Astrocyte (in vitro differentiated cells and primary cell): ENCODE data around the gene GRIN2A. TPM values are rescaled to one million over a fixed set of nuclear protein-coding genes. Genes with fewer than 3 reads are reported as not detected.

Experiments
- DNase-seq: peaks from one replicate; pipeline ENCODE4 v3.0.0-alpha.2; 2010; ENCODE audit warnings: low read depth
- FAIRE-seq: peaks from 2 replicates; lab custom pipeline; 2011; peaks lifted over from hg19 to GRCh38; lab: Jason Lieb, UNC
- H2AFZ ChIP-seq: 2 replicates; pipeline ENCODE4 v1.6.0; 2012; ENCODE audit warnings: low read depth, low read length, inconsistent platforms
- H3K27ac ChIP-seq: 2 replicates; pipeline ENCODE4 v1.5.1; 2011; ENCODE audit warnings: low read depth, low read length, inconsistent platforms
- H3K27me3 ChIP-seq: 2 replicates; pipeline ENCODE4 v1.6.0; 2011; ENCODE audit warnings: low read length, inconsistent platforms; ENCODE audit not compliant: insufficient read depth
- H3K36me3 ChIP-seq: 2 replicates; pipeline ENCODE4 v1.5.1; 2011; ENCODE audit warnings: low read length, inconsistent platforms; ENCODE audit not compliant: insufficient read depth
- H3K4me1 ChIP-seq: 2 replicates; pipeline ENCODE4 v1.5.1; 2011; ENCODE audit warnings: low read length, inconsistent platforms; ENCODE audit not compliant: insufficient read depth
- H3K4me2 ChIP-seq: 2 replicates; pipeline ENCODE4 v1.6.0; 2012; ENCODE audit warnings: low read length, inconsistent platforms
- H3K4me3 ChIP-seq: 2 replicates; pipeline ENCODE4 v1.5.1; 2011; ENCODE audit warnings: low read depth, mild to moderate bottlenecking, low read length, inconsistent platforms; ENCODE audit not compliant: insufficient read depth
- H3K79me2 ChIP-seq: 2 replicates; pipeline ENCODE4 v1.6.0; 2012; ENCODE audit warnings: mild to moderate bottlenecking, low read length, inconsistent platforms; ENCODE audit not compliant: insufficient read depth
- H3K9ac ChIP-seq: 2 replicates; pipeline ENCODE4 v1.6.0; 2012; ENCODE audit warnings: mild to moderate bottlenecking, low read length, inconsistent platforms
- H3K9me3 ChIP-seq: 2 replicates; pipeline ENCODE4 v1.5.1; 2012; ENCODE audit warnings: low read depth, mild to moderate bottlenecking, low read length, inconsistent platforms; ENCODE audit not compliant: insufficient read depth
- H4K20me1 ChIP-seq: 2 replicates; pipeline ENCODE4 v1.6.0; 2012; ENCODE audit warnings: low read length, inconsistent platforms; ENCODE audit not compliant: insufficient read depth
- H3K27ac Mint-ChIP-seq: one replicate; pipeline ENCODE4 v1.8.0; 2021; ENCODE audit warnings: mild to moderate bottlenecking, mixed read lengths; ENCODE audit not compliant: unreplicated experiment
- H3K27me3 Mint-ChIP-seq: one replicate; pipeline ENCODE4 v1.8.0; 2021; ENCODE audit warnings: low read depth, mixed read lengths; ENCODE audit not compliant: unreplicated experiment
- H3K36me3 Mint-ChIP-seq: one replicate; pipeline ENCODE4 v1.8.0; 2021; ENCODE audit warnings: low read depth, mixed read lengths; ENCODE audit not compliant: unreplicated experiment
- H3K4me1 Mint-ChIP-seq: one replicate; pipeline ENCODE4 v1.8.0; 2021; ENCODE audit warnings: low read depth, mixed read lengths; ENCODE audit not compliant: unreplicated experiment
- H3K4me3 Mint-ChIP-seq: one replicate; pipeline ENCODE4 v1.8.0; 2021; ENCODE audit warnings: mild to moderate bottlenecking, moderate library complexity, mixed read lengths; ENCODE audit not compliant: unreplicated experiment
- H3K9me3 Mint-ChIP-seq: one replicate; pipeline ENCODE4 v1.8.0; 2021; ENCODE audit warnings: mild to moderate bottlenecking, mixed read lengths; ENCODE audit not compliant: unreplicated experiment
- CTCF ChIP-seq: IDR thresholded peaks from 2 replicates; pipeline ENCODE4 v1.5.1; 2011; ENCODE audit warnings: low read depth, mild to moderate bottlenecking, inconsistent platforms, low read length, moderate library complexity; ENCODE audit not compliant: insufficient read depth
- EZH2 ChIP-seq: IDR thresholded peaks from 2 replicates; pipeline ENCODE4 v1.6.1; 2012; ENCODE audit warnings: mild to moderate bottlenecking, low read length, inconsistent platforms; ENCODE audit not compliant: insufficient read depth
- total RNA-seq: library from RNA; stranded (reverse); gene quantifications from 2 replicates; pipeline ENCODE4 v1.2.1, GENCODE V29; 2021

GRIN2A gene
- total RNA-seq, 1 donor from 2014 or later: 0.68 TPM

- Histone ChIP-seq H3K4me3 (no peak overlapping the region), H3K36me3 (no peaks in the 10 kb centered on the region), H3K4me1 (no peaks in the 10 kb centered on the region), H3K79me2 (no peaks in the 10 kb centered on the region), H3K9ac (no peak overlapping the region), H3K9me3 (no peaks in the 10 kb centered on the region), H2AFZ (no peak overlapping the region), H4K20me1 (no peaks in the 10 kb centered on the region), H3K27ac (no peak overlapping the region), H3K4me2 (no peak overlapping the region), H3K27me3 (no peaks in the 10 kb centered on the region)
- no peak for TF ChIP-seq CTCF
- TF ChIP-seq EZH2: no peak
- no peaks in the 10 kb centered on the region for H3K4me1 Mint-ChIP-seq
- H3K36me3 Mint-ChIP-seq: no peaks in the 10 kb centered on the region
- no peak for DNase-seq
- H3K4me3 Mint-ChIP-seq: no peak overlapping the region
- H3K9me3 Mint-ChIP-seq: peaks cover 2% of the 10 kb centered on the region
- H3K27ac Mint-ChIP-seq: no peak overlapping the region
- peaks cover 27% of the 10 kb centered on the region for H3K27me3 Mint-ChIP-seq
- FAIRE-seq: no peak
These were observed 406.2 kb downstream of the GRIN2A start for GRCh38 chr16:9775998-9776397.

- Mint-ChIP-seq H3K36me3 (no peaks in the 10 kb centered on the region), H3K4me3 (no peak overlapping the region), H3K27ac (no peak overlapping the region), H3K9me3 (no peaks in the 10 kb centered on the region), H3K27me3 (peaks cover 12% of the 10 kb centered on the region), H3K4me1 (no peaks in the 10 kb centered on the region)
- Histone ChIP-seq H3K9ac (no peak overlapping the region), H3K27me3 (no peaks in the 10 kb centered on the region), H3K27ac (no peak overlapping the region), H3K9me3 (no peaks in the 10 kb centered on the region), H2AFZ (no peak overlapping the region), H3K36me3 (no peaks in the 10 kb centered on the region), H4K20me1 (no peaks in the 10 kb centered on the region), H3K79me2 (no peaks in the 10 kb centered on the region), H3K4me2 (no peak overlapping the region), H3K4me3 (no peak overlapping the region), H3K4me1 (no peaks in the 10 kb centered on the region)
- TF ChIP-seq EZH2 (no peak), CTCF (no peak)
- DNase-seq: no peak
- no peak for FAIRE-seq
These were observed 408.9 kb downstream of the GRIN2A start for GRCh38 chr16:9773289-9773688.

DNA sequence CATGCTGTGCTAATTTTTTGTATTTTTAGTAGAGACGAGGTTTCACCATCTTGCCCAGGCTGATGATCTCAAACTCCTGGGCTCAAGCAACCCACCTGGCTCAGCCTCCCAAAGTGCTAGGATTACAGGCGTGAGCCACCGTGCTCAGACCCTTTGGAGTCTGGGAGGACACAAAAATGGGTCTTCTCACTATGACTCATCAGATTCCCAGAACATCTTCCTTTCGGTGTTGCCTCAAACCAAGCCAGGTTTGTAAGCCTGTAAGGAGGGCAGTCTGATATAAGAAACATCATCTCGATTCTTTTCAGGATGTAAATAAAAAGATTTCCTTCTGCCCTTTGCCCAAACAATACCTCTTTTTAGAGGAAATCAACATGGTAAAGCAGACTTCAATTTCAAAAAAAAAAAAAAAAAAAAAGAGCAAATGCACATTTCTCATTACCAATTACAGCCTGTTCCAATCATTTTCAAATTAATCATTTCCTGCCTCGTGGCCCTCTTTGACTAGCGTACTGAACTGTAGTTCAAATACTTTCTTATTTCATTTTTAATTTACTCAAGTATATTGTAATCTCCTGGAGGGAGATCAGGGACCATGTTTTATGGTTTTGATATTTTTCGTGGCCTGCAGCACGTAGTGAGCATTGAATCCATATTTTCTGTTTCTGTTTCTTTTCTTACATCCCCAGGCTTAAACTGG, 409.6 kb downstream of the GRIN2A start:
- TF ChIP-seq EZH2: no peak
- TF ChIP-seq CTCF: no peak
- no peaks in the 10 kb centered on the region for H3K4me1 Mint-ChIP-seq
- Histone ChIP-seq H3K27ac (no peak overlapping the region), H3K4me1 (no peaks in the 10 kb centered on the region), H2AFZ (no peak overlapping the region), H3K4me2 (no peak overlapping the region), H3K9ac (no peak overlapping the region), H3K36me3 (no peaks in the 10 kb centered on the region), H3K4me3 (no peak overlapping the region), H3K27me3 (no peaks in the 10 kb centered on the region), H4K20me1 (no peaks in the 10 kb centered on the region), H3K9me3 (no peaks in the 10 kb centered on the region), H3K79me2 (no peaks in the 10 kb centered on the region)
- no peaks in the 10 kb centered on the region for H3K36me3 Mint-ChIP-seq
- peaks cover 12% of the 10 kb centered on the region for H3K27me3 Mint-ChIP-seq
- no peaks in the 10 kb centered on the region for H3K9me3 Mint-ChIP-seq
- no peak for FAIRE-seq
- H3K4me3 Mint-ChIP-seq: no peak overlapping the region
- no peak overlapping the region for H3K27ac Mint-ChIP-seq
- no peak for DNase-seq
